ENCODE measurements around the gene ARID3A. TPM values are rescaled to one million over a fixed set of nuclear protein-coding genes. Genes with fewer than 3 reads are reported as not detected.

The ARID3A gene
- total RNA-seq, 2 experiments from 2014 or later: 28.5 to 30.6 TPM

- ChIA-PET CTCF (interaction anchor here (0.9 to 8.3 kb wide), 3 partner anchors 56 to 273 kb away, joined by 3 to 189 read pairs (median 33); partner anchors contain the start of gene WDR18), POLR2A (interaction anchor here (0.5 to 1.7 kb wide), 4 partner anchors 11 to 246 kb away, joined by 5 to 6 read pairs (median 6); partner anchors contain the start of genes MED16, RNU6-2 and RNU6-9)
- H3K9me3 Mint-ChIP-seq: no peaks in the 10 kb centered on the region
- intact Hi-C loops (cut with micrococcal nuclease): loop anchor here (1.0 to 10.0 kb wide), 7 partner anchors 57 to 321 kb away; partner anchors contain the start of genes ATP5F1D, GPX4, RNF126 and RNU6-2
- DNase-seq: peak; percentile 63
- peaks cover 23% of the 10 kb centered on the region for H3K4me1 Mint-ChIP-seq (ENCODE audit: low read depth)
- no peak overlapping the region for H3K27ac Mint-ChIP-seq
- no peaks in the 10 kb centered on the region for H3K36me3 Mint-ChIP-seq
- peak overlapping the region; percentile 66 for H3K4me3 Mint-ChIP-seq
- no peaks in the 10 kb centered on the region for H3K27me3 Mint-ChIP-seq
These were observed 6.4 kb upstream of the ARID3A start for GRCh38 chr19:919199-920050.

- CTCF ChIA-PET: interaction anchor here (0.9 to 8.3 kb wide), 4 partner anchors 57 to 272 kb away, joined by 3 to 189 read pairs (median 22); partner anchors contain the start of gene WDR18
- POLR2A ChIA-PET: interaction anchor here (0.9 to 1.7 kb wide), 4 partner anchors 12 to 101 kb away, joined by 4 to 6 read pairs (median 5); partner anchors contain the start of genes MED16, RNU6-2 and RNU6-9
- no peaks in the 10 kb centered on the region for H3K9me3 Mint-ChIP-seq
- peak; percentile 78 for DNase-seq
- peak overlapping the region; percentile 75 for H3K4me3 Mint-ChIP-seq
- H3K27ac Mint-ChIP-seq: peak overlapping the region; percentile 85
- intact Hi-C loops (cut with micrococcal nuclease): loop anchor here (1.0 to 10.0 kb wide), 6 partner anchors 58 to 321 kb away; partner anchors contain the start of genes ATP5F1D, GPX4, RNU6-2 and TMEM259
- H3K27me3 Mint-ChIP-seq: no peaks in the 10 kb centered on the region
- peaks cover 19% of the 10 kb centered on the region for H3K4me1 Mint-ChIP-seq (ENCODE audit: low read depth)
- no peaks in the 10 kb centered on the region for H3K36me3 Mint-ChIP-seq
These were observed 5.6 kb upstream of the ARID3A start for GRCh38 chr19:920051-920864.

GRCh38 chr19:924553-925086, 1.2 kb upstream of the ARID3A start:
- intact Hi-C loops (cut with micrococcal nuclease): loop anchor here (1.0 to 10.0 kb wide), 3 partner anchors 60 to 268 kb away; partner anchors contain the start of genes GPX4 and WDR18
- POLR2A ChIA-PET: interaction anchor here (0.7 to 3.0 kb wide), 4 partner anchors 60 to 262 kb away, joined by 3 to 21 read pairs (median 3); partner anchors contain the start of genes RNF126 and WDR18
- Mint-ChIP-seq H3K4me3 (peak overlapping the region; percentile 70), H3K36me3 (no peaks in the 10 kb centered on the region), H3K27me3 (no peaks in the 10 kb centered on the region), H3K4me1 (ENCODE audit: low read depth) (peaks cover 14% of the 10 kb centered on the region), H3K9me3 (no peaks in the 10 kb centered on the region), H3K27ac (no peak overlapping the region)
- peak; percentile 69 for DNase-seq
- CTCF ChIA-PET: interaction anchor here (1.0 to 8.3 kb wide), 3 partner anchors 58 to 154 kb away, joined by 3 to 189 read pairs (median 16); partner anchors contain the start of gene WDR18

- H3K36me3 Mint-ChIP-seq: peaks cover 3% of the 10 kb centered on the region
- no peaks in the 10 kb centered on the region for H3K9me3 Mint-ChIP-seq
- H3K4me3 Mint-ChIP-seq: peak overlapping the region; percentile 70
- ChIA-PET POLR2A (interaction anchor here (0.8 to 3.0 kb wide), 2 partner anchors 59 to 61 kb away, joined by 3 to 21 read pairs; partner anchors contain the start of gene WDR18), CTCF (interaction anchor here (1.0 to 8.3 kb wide), 3 partner anchors 58 to 154 kb away, joined by 3 to 189 read pairs (median 16); partner anchors contain the start of gene WDR18)
- DNase-seq: peak; percentile 79
- H3K4me1 Mint-ChIP-seq (ENCODE audit: low read depth): peaks cover 14% of the 10 kb centered on the region
- intact Hi-C loops (cut with micrococcal nuclease): loop anchor here (1.0 to 10.0 kb wide), 2 partner anchors 59 to 180 kb away; partner anchors contain the start of genes GPX4 and WDR18
- no peaks in the 10 kb centered on the region for H3K27me3 Mint-ChIP-seq
- H3K27ac Mint-ChIP-seq: peak overlapping the region; percentile 71
These were observed 729 bp upstream of the ARID3A start for GRCh38 chr19:925087-925525.

GRCh38 chr19:926323-926588, 421 bp downstream of the ARID3A start:
- no peak overlapping the region for H3K27ac Mint-ChIP-seq
- H3K9me3 Mint-ChIP-seq: no peaks in the 10 kb centered on the region
- peaks cover 6% of the 10 kb centered on the region for H3K36me3 Mint-ChIP-seq
- no peak for DNase-seq
- intact Hi-C loops (cut with micrococcal nuclease): loop anchor here (10.0 kb wide), 1 partner anchor 179 kb away; the partner anchor contains the start of gene GPX4
- H3K27me3 Mint-ChIP-seq: no peaks in the 10 kb centered on the region
- POLR2A ChIA-PET: no interaction called here
- H3K4me3 Mint-ChIP-seq: peak overlapping the region; percentile 72
- CTCF ChIA-PET: no interaction called here
- peaks cover 6% of the 10 kb centered on the region for H3K4me1 Mint-ChIP-seq (ENCODE audit: low read depth)

- ChIA-PET POLR2A (interaction anchor here (0.7 kb wide), 1 partner anchor 326 kb away, joined by 3 read pairs; no protein-coding TSS in a partner anchor), CTCF (no interaction called here)
These were observed 935 bp downstream of the ARID3A start for GRCh38 chr19:926589-927350.

GRCh38 chr19:927351-927779, 1.5 kb downstream of the ARID3A start:
- no peaks in the 10 kb centered on the region for H3K9me3 Mint-ChIP-seq
- H3K27me3 Mint-ChIP-seq: no peaks in the 10 kb centered on the region
- no peak for DNase-seq
- H3K27ac Mint-ChIP-seq: no peak overlapping the region
- peaks cover 4% of the 10 kb centered on the region for H3K4me1 Mint-ChIP-seq (ENCODE audit: low read depth)
- no peak overlapping the region for H3K4me3 Mint-ChIP-seq
- ChIA-PET POLR2A (interaction anchor here (0.7 kb wide), 1 partner anchor 326 kb away, joined by 3 read pairs; no protein-coding TSS in a partner anchor), CTCF (no interaction called here)
- intact Hi-C loops (cut with micrococcal nuclease): loop anchor here (10.0 kb wide), 1 partner anchor 177 kb away; the partner anchor contains the start of gene GPX4
- peaks cover 8% of the 10 kb centered on the region for H3K36me3 Mint-ChIP-seq

More at GRCh38 chr19:926589-927350, 935 bp downstream of the ARID3A start:
- peak overlapping the region; percentile 75 for H3K4me3 Mint-ChIP-seq
- DNase-seq: peak; percentile 82
- intact Hi-C loops (cut with micrococcal nuclease): loop anchor here (10.0 kb wide), 1 partner anchor 178 kb away; the partner anchor contains the start of gene GPX4
- peaks cover 6% of the 10 kb centered on the region for H3K36me3 Mint-ChIP-seq
- no peaks in the 10 kb centered on the region for H3K27me3 Mint-ChIP-seq
- H3K4me1 Mint-ChIP-seq (ENCODE audit: low read depth): peaks cover 3% of the 10 kb centered on the region
- peak overlapping the region; percentile 42 for H3K27ac Mint-ChIP-seq
- H3K9me3 Mint-ChIP-seq: no peaks in the 10 kb centered on the region

- Mint-ChIP-seq H3K4me1 (ENCODE audit: low read depth) (peaks cover 8% of the 10 kb centered on the region), H3K4me3 (no peak overlapping the region), H3K27ac (no peak overlapping the region), H3K36me3 (peaks cover 8% of the 10 kb centered on the region), H3K9me3 (no peaks in the 10 kb centered on the region), H3K27me3 (no peaks in the 10 kb centered on the region)
- CTCF ChIA-PET: no interaction called here
- intact Hi-C loops (cut with micrococcal nuclease): loop anchor here (10.0 kb wide), 1 partner anchor 177 kb away; the partner anchor contains the start of gene GPX4
- POLR2A ChIA-PET: no interaction called here
- DNase-seq: no peak
These were observed 2.1 kb downstream of the ARID3A start for GRCh38 chr19:927780-928401.

- Mint-ChIP-seq H3K4me1 (ENCODE audit: low read depth) (peaks cover 10% of the 10 kb centered on the region), H3K27ac (no peak overlapping the region), H3K36me3 (peaks cover 8% of the 10 kb centered on the region), H3K27me3 (no peaks in the 10 kb centered on the region), H3K9me3 (no peaks in the 10 kb centered on the region), H3K4me3 (no peak overlapping the region)
- intact Hi-C loops (cut with micrococcal nuclease): loop anchor here (10.0 kb wide), 1 partner anchor 176 kb away; the partner anchor contains the start of gene GPX4
- ChIA-PET CTCF (no interaction called here), POLR2A (no interaction called here)
- DNase-seq: no peak
These were observed 2.8 kb downstream of the ARID3A start for GRCh38 chr19:928471-929202.

Measured in activated CD4-positive, alpha-beta memory T cell treated with anti-CD3 and anti-CD28 coated beads for 36 hours (primary cell).